Left ventricle myocardium inferior (tissue), 1 donor: ENCODE data around the gene OR2AE1. TPM values are rescaled to one million over a fixed set of nuclear protein-coding genes. Genes with fewer than 3 reads are reported as not detected.
A peak's percentile ranks its signal among the peaks of the same experiment; 100 is the strongest.

ENCODE experiments used
- DNase-seq: peaks from one replicate; pipeline ENCODE4 v3.0.0-alpha.2; 2020
- H3K27ac ChIP-seq: fragments of 200-600 bp; replicated peaks from 2 replicates; pipeline ENCODE4 v1.8.0; 2021
- H3K27me3 ChIP-seq: fragments of 200-600 bp; 2 replicates; pipeline ENCODE4 v1.8.0; 2021; ENCODE audit warnings: low read depth
- H3K36me3 ChIP-seq: fragments of 200-600 bp; 2 replicates; pipeline ENCODE4 v1.8.0; 2021
- H3K4me1 ChIP-seq: fragments of 200-600 bp; 2 replicates; pipeline ENCODE4 v1.8.0; 2021
- H3K4me3 ChIP-seq: fragments of 200-600 bp; 2 replicates; pipeline ENCODE4 v1.8.0; 2021; ENCODE audit warnings: mild to moderate bottlenecking, moderate library complexity
- H3K9me3 ChIP-seq: fragments of 200-600 bp; replicated peaks from 2 replicates; pipeline ENCODE4 v1.8.0; 2021
- CTCF ChIP-seq: fragments of 200-600 bp; IDR thresholded peaks from 2 replicates; pipeline ENCODE4 v1.8.0; 2021; ENCODE audit warnings: antibody characterized with exemption, mild to moderate bottlenecking, borderline replicate concordance
- intact Hi-C: fragments of 100-400 bp; cut with micrococcal nuclease; formaldehyde crosslinking; loops from one replicate; pipeline ENCODE4 v1.11.0; 2022
- total RNA-seq: library from RNA; stranded (reverse); fragmentation: NEBNext Ultra II Directional; extraction: Animal tissue kit (Norgen Biotek cat#: 25700); gene quantifications from one replicate; pipeline ENCODE4 v1.2.1, GENCODE V29; 2021
- donor health status: DM: no; HTN: yes; CAD: no; lungs with severe emphysema.

OR2AE1 gene
- total RNA-seq, 1 donor from 2014 or later = not detected

- no peaks in the 10 kb centered on the region for H3K36me3 ChIP-seq
These were observed 37.4 kb downstream of the OR2AE1 start for GRCh38 chr7:99839287-99840021.

GRCh38 chr7:99837649-99838361 lies 39.0 kb downstream of the OR2AE1 start:
- DNase-seq = no peak
- no peak overlapping the region for H3K27ac ChIP-seq
- no peak overlapping the region for H3K4me3 ChIP-seq
- H3K27me3 ChIP-seq = peaks cover 12% of the 10 kb centered on the region
- H3K4me1 ChIP-seq = no peaks in the 10 kb centered on the region
- no peaks in the 10 kb centered on the region for H3K9me3 ChIP-seq
- intact Hi-C loops = no loop called here
- H3K36me3 ChIP-seq = no peaks in the 10 kb centered on the region
- peak; percentile 21 for TF ChIP-seq CTCF

More at GRCh38 chr7:99839287-99840021, 37.4 kb downstream of the OR2AE1 start:
- Histone ChIP-seq H3K4me3 (no peak overlapping the region), H3K4me1 (no peaks in the 10 kb centered on the region), H3K27ac (no peak overlapping the region), H3K9me3 (no peaks in the 10 kb centered on the region), H3K27me3 (no peaks in the 10 kb centered on the region)
- no peak for DNase-seq
- intact Hi-C loops = no loop called here
- no peak for TF ChIP-seq CTCF

GRCh38 chr7:99835189-99835588 lies 41.6 kb downstream of the OR2AE1 start:
- Histone ChIP-seq H3K36me3 (no peaks in the 10 kb centered on the region), H3K27me3 (peaks cover 13% of the 10 kb centered on the region), H3K9me3 (no peaks in the 10 kb centered on the region), H3K27ac (no peak overlapping the region), H3K4me1 (no peaks in the 10 kb centered on the region), H3K4me3 (no peak overlapping the region)
- intact Hi-C loops = no loop called here
- no peak for DNase-seq
- TF ChIP-seq CTCF = no peak

GRCh38 chr7:99834382-99834781 lies 42.5 kb downstream of the OR2AE1 start:
- Histone ChIP-seq H3K27ac (no peak overlapping the region), H3K4me1 (no peaks in the 10 kb centered on the region), H3K4me3 (no peak overlapping the region), H3K9me3 (no peaks in the 10 kb centered on the region), H3K27me3 (peaks cover 15% of the 10 kb centered on the region), H3K36me3 (no peaks in the 10 kb centered on the region)
- TF ChIP-seq CTCF = no peak
- intact Hi-C loops = no loop called here
- no peak for DNase-seq

- no peaks in the 10 kb centered on the region for H3K9me3 ChIP-seq
- H3K36me3 ChIP-seq = no peaks in the 10 kb centered on the region
- TF ChIP-seq CTCF = no peak
- DNase-seq = no peak
- intact Hi-C loops = no loop called here
- no peak overlapping the region for H3K27ac ChIP-seq
- no peak overlapping the region for H3K4me3 ChIP-seq
- H3K4me1 ChIP-seq = no peaks in the 10 kb centered on the region
- peaks cover 15% of the 10 kb centered on the region for H3K27me3 ChIP-seq
These were observed 43.5 kb downstream of the OR2AE1 start for GRCh38 chr7:99833289-99833877.
